ENCODE measurements around the gene PDIA6. TPM values are rescaled to one million over a fixed set of nuclear protein-coding genes. Genes with fewer than 3 reads are reported as not detected.

PDIA6 gene
- total and polyA plus RNA-seq, 10 of the 15 experiments (the other 5 are each of a cell fraction or from before 2014, with no cell fraction given): 148 to 526 (median 209) TPM

DNA sequence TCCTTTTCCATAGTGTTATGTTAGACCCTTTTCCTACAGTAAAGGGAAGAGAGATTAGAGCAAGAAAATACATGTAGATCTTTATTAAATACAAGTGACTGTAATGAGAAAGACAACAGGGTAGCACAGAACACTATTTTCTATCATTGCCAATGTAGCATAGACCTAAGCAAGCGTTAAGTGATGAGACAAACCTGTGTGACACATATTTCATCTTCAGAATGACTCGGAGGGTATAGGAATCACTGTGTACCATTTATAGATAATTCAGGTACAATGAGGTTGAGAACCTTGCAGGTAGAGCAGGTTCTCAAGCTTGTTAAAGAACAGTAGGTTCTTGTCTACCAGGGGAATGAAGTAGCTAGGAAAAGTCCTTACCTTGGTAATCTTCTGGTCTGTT, 15.9 kb downstream of the PDIA6 start:
- H3K4me3 ChIP-seq: no peak overlapping the region
- 30% methylated on average over 2 of the region's 2 CpGs for WGBS (ENCODE audit: insufficient coverage, insufficient replicate concordance, low lambda C conversion rate, missing lambda C conversion rate)
- ChIA-PET POLR2A (interaction anchor here (0.5 kb wide), 1 partner anchor 12 kb away, joined by 3 read pairs; no protein-coding TSS in a partner anchor), CTCF (no interaction called here), RAD21 (ENCODE audit: unreplicated experiment) (no interaction called here), SMC1A (ENCODE audit: uncharacterized antibody, unreplicated experiment) (no interaction called here)
- peaks cover 20% of the 10 kb centered on the region for H3K4me1 ChIP-seq (ENCODE audit: control insufficient read depth, insufficient read depth, low read length)
- H2AFZ ChIP-seq (ENCODE audit: control insufficient read depth, low read depth, low read length): no peak overlapping the region
- intact Hi-C loops (cut with micrococcal nuclease; ENCODE audit: unreplicated experiment) (no loop called here), in situ Hi-C loops (cut with MboI) (no loop called here)
- TF ChIP-seq POU2F2 (IDR thresholded peaks at IDR 0.05; ENCODE audit: borderline replicate concordance, low read depth, low read length) (no peak), MTA3 (IDR thresholded peaks at IDR 0.05; ENCODE audit: borderline replicate concordance, low read length) (no peak), GABPA (IDR thresholded peaks at IDR 0.05; ENCODE audit: low read depth) (no peak), EP300 (IDR thresholded peaks at IDR 0.05; ENCODE audit: borderline replicate concordance in 1 of 2, control insufficient read depth in 1 of 2, low read depth in 2 of 2, low read length in 2 of 2) (no peak), RAD51 (IDR thresholded peaks at IDR 0.05) (no peak), ZNF24 (IDR thresholded peaks at IDR 0.05) (no peak), CREM (IDR thresholded peaks at IDR 0.05; ENCODE audit: low read depth) (no peak), CHD4 (IDR thresholded peaks at IDR 0.05) (no peak), SIX5 (IDR thresholded peaks at IDR 0.05; ENCODE audit: low read depth, low read length, severe bottlenecking) (no peak), CEBPB (IDR thresholded peaks at IDR 0.05; ENCODE audit: borderline replicate concordance in 1 of 2, low read depth in 2 of 2, low read length in 2 of 2) (no peak), NR2C1 (IDR thresholded peaks at IDR 0.05) (no peak), SMC3 (IDR thresholded peaks at IDR 0.05; ENCODE audit: borderline replicate concordance, low read length) (no peak), GATAD2B (conservative IDR thresholded peaks at IDR 0.05; ENCODE audit: low read depth) (no peak), SMAD5 (IDR thresholded peaks at IDR 0.05; ENCODE audit: low read depth) (no peak)
- TF ChIP-seq, protein P1, sequence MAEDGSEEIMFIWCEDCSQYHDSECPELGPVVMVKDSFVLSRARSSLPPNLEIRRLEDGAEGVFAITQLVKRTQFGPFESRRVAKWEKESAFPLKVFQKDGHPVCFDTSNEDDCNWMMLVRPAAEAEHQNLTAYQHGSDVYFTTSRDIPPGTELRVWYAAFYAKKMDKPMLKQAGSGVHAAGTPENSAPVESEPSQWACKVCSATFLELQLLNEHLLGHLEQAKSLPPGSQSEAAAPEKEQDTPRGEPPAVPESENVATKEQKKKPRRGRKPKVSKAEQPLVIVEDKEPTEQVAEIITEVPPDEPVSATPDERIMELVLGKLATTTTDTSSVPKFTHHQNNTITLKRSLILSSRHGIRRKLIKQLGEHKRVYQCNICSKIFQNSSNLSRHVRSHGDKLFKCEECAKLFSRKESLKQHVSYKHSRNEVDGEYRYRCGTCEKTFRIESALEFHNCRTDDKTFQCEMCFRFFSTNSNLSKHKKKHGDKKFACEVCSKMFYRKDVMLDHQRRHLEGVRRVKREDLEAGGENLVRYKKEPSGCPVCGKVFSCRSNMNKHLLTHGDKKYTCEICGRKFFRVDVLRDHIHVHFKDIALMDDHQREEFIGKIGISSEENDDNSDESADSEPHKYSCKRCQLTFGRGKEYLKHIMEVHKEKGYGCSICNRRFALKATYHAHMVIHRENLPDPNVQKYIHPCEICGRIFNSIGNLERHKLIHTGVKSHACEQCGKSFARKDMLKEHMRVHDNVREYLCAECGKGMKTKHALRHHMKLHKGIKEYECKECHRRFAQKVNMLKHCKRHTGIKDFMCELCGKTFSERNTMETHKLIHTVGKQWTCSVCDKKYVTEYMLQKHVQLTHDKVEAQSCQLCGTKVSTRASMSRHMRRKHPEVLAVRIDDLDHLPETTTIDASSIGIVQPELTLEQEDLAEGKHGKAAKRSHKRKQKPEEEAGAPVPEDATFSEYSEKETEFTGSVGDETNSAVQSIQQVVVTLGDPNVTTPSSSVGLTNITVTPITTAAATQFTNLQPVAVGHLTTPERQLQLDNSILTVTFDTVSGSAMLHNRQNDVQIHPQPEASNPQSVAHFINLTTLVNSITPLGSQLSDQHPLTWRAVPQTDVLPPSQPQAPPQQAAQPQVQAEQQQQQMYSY (CRISPR knock-in tag; IDR thresholded peaks at IDR 0.05): no peak
- TF ChIP-seq, protein P2, sequence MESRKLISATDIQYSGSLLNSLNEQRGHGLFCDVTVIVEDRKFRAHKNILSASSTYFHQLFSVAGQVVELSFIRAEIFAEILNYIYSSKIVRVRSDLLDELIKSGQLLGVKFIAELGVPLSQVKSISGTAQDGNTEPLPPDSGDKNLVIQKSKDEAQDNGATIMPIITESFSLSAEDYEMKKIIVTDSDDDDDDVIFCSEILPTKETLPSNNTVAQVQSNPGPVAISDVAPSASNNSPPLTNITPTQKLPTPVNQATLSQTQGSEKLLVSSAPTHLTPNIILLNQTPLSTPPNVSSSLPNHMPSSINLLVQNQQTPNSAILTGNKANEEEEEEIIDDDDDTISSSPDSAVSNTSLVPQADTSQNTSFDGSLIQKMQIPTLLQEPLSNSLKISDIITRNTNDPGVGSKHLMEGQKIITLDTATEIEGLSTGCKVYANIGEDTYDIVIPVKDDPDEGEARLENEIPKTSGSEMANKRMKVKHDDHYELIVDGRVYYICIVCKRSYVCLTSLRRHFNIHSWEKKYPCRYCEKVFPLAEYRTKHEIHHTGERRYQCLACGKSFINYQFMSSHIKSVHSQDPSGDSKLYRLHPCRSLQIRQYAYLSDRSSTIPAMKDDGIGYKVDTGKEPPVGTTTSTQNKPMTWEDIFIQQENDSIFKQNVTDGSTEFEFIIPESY (IDR thresholded peaks at IDR 0.05): no peak
- TF ChIP-seq, protein P3, sequence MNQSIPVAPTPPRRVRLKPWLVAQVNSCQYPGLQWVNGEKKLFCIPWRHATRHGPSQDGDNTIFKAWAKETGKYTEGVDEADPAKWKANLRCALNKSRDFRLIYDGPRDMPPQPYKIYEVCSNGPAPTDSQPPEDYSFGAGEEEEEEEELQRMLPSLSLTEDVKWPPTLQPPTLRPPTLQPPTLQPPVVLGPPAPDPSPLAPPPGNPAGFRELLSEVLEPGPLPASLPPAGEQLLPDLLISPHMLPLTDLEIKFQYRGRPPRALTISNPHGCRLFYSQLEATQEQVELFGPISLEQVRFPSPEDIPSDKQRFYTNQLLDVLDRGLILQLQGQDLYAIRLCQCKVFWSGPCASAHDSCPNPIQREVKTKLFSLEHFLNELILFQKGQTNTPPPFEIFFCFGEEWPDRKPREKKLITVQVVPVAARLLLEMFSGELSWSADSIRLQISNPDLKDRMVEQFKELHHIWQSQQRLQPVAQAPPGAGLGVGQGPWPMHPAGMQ (IDR thresholded peaks at IDR 0.05; ENCODE audit: borderline replicate concordance): no peak
- TF ChIP-seq, protein P4, sequence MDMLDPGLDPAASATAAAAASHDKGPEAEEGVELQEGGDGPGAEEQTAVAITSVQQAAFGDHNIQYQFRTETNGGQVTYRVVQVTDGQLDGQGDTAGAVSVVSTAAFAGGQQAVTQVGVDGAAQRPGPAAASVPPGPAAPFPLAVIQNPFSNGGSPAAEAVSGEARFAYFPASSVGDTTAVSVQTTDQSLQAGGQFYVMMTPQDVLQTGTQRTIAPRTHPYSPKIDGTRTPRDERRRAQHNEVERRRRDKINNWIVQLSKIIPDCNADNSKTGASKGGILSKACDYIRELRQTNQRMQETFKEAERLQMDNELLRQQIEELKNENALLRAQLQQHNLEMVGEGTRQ (IDR thresholded peaks at IDR 0.05; ENCODE audit: borderline replicate concordance, low read depth, low read length): no peak
- 0 out of 2 replicates have a peak, but pooled peaks cover 4% of the 10 kb centered on the region for H4K20me1 ChIP-seq (ENCODE audit: control insufficient read depth, insufficient read depth)
- DNase-seq (ENCODE audit: low read depth, low spot score) (no peak), FAIRE-seq (no peak), ATAC-seq (no peak)
- no peak overlapping the region for H3K27ac ChIP-seq (ENCODE audit: control insufficient read depth, insufficient read depth)
- peaks cover 15 to 36% of the 10 kb centered on the region in 2 experiments for H3K36me3 ChIP-seq (ENCODE audit: control insufficient read depth in 2 of 2, insufficient read depth in 2 of 2, low read length in 1 of 2)
- H3K9me3 ChIP-seq (replicated peaks; ENCODE audit: control insufficient read depth, insufficient read depth, low read length): no peaks in the 10 kb centered on the region
- no peak overlapping the region for H3K9ac ChIP-seq (ENCODE audit: control insufficient read depth, insufficient read depth, low read length)
- no peaks in the 10 kb centered on the region for H3K27me3 ChIP-seq (replicated peaks in 1 of 2; ENCODE audit: control insufficient read depth in 2 of 2, insufficient read depth in 2 of 2, low read length in 1 of 2)
- peaks cover 26% of the 10 kb centered on the region for H3K79me2 ChIP-seq (ENCODE audit: control insufficient read depth, insufficient read depth, low read length)
- no peak overlapping the region for H3K4me2 ChIP-seq (ENCODE audit: control insufficient read depth, insufficient read depth)
- no TSS peak for BruUV-seq (replicated peaks)

Data from GM12878 (cell line).